NCI-H1417 (cell line): ENCODE results near the gene CSTA.
"Not testable (repeated sequence)": the region's sequence is repeated elsewhere in the genome, so short reads cannot be mapped to it uniquely, and the experiment has no call there.

Experiments
- DNase-seq, 3 experiments: peaks; one replicate each; lab custom pipeline; 2025; lab: John Stamatoyannopoulos, UW

The CSTA gene

DNA sequence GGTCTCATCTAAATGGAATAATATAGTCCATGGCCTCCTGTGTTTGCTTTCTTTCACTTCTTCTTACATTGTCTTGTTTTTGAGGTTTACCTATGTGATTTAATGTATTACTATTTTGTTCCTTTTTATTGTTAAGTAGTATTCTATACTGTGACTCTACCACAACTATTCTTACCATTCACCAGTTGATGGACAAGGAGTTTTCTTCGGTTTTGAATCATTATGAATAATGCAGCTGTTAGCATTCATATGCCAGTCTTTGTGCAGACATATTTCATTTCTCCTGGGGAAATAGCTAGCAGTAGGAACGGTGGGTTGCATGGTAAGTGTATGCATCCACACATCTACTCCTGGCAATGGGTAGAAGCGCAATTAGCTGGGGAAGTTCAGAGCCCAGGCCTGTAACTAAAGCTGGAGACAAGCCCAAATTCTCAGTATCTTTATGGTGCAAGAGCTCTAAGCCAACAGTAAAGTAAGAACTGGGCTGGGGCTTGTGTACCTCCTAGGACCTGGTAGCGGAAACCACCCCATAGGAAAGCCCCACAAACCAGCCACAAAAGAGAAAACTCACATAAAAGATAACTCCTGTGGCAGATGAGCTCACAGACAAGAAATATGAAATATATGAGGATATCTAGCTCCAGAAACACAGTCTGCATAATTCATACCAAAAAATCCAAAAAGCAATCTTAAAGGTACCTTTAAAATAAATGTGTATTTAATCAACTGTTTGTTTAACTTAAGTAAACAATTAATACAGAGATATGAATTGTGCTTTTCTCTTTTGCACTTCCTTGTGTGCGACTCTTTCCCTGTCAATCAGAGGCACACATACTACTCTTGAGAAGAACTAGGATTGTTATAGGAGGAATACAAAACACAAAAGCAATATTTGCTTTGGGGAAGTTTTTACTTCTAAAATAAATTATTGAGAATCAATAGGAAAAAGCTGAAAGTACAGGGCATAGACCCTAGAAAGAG, 2.7 kb upstream of the CSTA start:
- DNase-seq = no peak

DNA sequence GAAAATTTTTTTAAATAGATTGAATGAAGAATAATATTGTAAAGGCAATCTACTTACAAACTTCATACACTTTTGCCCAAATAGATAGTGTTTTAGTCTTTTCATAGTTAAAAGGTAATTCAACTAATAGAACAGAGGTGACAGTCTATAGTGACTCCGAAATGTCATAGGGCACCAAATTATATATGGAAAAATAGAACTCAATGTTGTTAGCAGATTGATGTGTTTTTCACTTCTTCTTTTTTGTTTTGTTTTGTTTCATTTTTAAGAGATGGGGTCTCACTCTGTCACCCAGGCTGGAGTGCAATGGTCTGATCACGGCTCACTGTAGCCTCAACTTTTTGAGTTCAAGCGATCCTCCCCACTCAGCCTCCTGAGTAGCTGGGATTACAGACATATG, 721 bp downstream of the CSTA start:
- no peak for DNase-seq

- DNase-seq = no peak
Measured at GRCh38 chr3:122331886-122332285, 6.8 kb downstream of the CSTA start.

GRCh38 chr3:122332551-122332950, 7.5 kb downstream of the CSTA start:
- DNase-seq = no peak

DNA sequence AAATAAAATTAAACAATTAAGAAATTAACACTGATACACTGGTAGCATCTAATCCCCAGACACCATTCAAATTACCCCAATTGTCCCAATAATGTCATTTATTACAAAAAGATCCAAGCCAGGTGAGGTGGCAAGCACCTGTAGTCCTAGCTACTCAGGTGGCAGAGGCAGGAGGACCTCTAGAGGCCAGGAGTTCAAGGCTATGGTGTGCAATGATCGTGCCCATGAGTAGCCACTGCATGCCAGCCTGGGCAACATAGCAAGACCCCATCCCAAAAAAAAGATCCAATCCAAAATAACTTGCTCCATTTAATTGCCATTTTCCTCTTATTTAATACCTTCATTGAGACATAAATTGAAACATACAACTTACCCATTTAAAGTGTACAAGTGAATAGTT, 17.8 kb downstream of the CSTA start:
- no peak for DNase-seq

DNA sequence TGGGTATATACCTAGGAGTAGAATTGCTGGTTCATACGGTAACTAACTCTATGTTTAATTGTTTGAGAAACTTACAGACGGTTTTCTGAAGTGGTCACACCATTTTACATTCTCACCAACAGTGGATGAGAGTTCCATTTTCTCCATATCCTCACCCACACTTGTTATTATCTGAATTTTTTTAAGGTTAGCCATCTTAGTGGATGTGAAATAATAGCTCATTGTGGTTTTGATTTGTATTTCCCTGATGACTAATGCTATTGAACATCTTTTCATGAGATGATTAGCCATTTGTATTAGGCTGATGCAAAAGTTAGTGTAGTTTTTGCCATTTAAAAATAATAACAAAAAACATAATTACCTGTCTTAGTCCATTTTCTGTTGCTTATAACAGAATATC, 18.6 kb downstream of the CSTA start:
- no peak for DNase-seq

GRCh38 chr3:122349171-122349570, 24.1 kb downstream of the CSTA start:
- DNase-seq = no peak

DNA sequence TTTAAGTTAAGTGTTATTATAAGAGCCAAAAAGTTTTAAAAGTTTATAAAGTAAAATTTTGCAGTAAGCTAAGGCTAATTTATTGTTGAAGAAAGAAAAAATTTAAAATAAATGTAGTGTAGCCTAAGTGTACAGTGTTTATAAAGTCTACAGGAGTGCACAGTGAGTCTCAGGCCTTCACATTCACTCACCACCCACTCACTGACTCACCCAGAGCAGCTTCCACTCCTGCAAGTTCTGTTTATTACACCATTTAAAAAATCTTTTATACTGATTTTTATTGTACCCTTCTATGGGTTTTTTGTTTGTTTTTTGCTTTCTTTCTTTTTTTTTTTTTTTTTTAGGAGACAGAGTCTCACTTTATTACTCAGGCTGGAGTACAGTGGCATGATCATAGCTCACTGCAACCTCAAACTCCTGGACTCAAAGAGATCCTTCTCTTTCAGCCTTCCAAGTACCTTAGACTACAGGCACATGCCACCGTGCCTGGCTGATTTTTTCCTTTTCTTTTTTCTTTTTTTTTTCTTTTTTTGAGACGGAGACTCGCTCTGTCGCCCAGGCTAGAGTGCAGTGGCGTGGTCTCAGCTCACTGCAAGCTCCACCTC, 25.9 kb downstream of the CSTA start:
- no peak for DNase-seq

GRCh38 chr3:122351612-122352011, 26.6 kb downstream of the CSTA start:
- peak in 1 of 3 experiments; percentile 29 for DNase-seq

GRCh38 chr3:122353215-122353614, 28.2 kb downstream of the CSTA start:
- DNase-seq = no peak

DNA sequence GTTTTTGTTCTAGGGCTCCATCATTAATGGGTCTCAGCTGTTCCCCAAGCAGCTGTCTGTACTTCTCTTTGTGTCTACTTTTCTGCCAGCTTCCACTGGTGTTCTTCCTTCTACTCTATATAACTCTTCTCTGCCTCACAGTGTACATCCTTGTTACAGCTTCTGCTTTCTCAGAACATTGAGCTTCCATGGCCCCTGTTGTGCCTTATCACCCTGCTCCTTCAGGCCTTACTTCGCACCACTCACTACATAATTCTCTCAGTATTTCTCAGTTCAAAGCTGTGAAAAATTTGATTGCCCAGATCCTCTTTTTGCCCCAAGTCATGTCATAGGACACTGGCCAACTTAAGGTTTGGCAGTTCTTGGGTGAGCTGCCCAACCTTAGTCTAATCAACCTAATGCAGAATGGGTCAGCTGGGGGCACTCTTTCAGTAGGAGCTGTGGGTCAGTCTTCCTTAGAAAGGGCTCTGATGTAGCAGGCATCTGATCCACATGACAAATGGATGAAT, 28.9 kb downstream of the CSTA start:
- no peak for DNase-seq

GRCh38 chr3:122355612-122356011, 30.6 kb downstream of the CSTA start:
- DNase-seq = no peak

- peak; percentile 58 to 83 (median 62) for DNase-seq
Measured at GRCh38 chr3:122356402-122356801, 31.4 kb downstream of the CSTA start.

DNA sequence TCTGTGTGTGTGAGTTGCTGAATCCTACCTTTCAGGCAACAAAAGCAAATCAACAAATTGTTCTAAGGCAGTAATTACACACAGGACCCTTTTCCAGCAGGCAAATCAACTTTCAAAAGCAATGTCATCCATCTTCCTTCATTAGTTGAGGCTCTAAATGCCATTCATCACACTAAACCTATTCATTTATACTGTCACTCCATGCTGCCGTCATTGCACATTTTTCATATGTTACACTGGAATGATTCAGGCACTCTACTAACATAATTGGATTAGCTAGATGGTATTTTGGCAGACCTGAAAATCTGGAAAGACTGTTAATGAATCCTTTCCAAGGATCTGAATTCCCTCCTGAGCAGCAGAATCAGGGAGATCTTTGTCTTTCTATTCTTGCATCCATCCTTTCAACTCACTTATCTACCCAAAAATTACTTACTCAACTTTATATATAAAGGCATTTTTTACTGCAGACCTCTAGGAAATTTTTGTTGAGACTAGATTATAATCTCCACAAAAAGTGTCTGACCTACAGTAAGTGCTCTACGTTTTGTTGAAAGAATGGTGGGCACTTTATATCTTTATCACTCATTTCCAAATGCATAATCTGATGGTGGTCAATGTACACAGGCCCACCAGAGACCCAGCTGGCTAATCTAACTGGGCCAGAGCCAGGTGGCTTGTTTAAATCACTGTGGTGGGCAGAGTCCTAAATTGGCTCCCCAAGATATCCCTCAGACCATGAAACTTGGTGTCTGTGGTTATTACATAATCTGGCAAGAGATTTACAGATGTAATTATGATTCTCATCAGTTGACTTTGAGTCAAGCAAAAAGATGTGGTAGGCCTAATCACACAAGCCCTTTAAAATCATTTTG, 33.0 kb downstream of the CSTA start:
- DNase-seq = peak in 2 of 3 experiments; percentile 14 to 75

- no peak for DNase-seq
Measured at GRCh38 chr3:122358703-122359032, 33.6 kb downstream of the CSTA start.

DNA sequence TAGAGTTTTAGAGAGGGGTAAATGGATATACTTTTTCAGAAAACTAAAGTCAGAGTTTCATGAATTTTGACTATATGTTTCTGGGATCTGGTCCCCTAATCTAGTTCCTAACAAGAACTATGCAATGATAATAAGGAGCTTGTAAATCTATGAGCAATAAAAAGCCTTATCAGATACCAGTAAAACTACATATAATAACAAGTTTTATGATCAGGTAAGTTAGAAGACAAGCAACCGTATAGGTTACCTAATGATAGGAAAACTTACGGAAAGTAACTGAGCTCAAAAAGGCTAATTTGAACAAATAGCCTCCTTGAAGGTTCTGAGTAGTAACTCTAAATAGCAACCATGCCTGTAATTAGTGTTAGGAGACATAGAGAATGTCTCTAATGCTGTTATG, 37.0 kb downstream of the CSTA start:
- no peak for DNase-seq

GRCh38 chr3:122364490-122364889, 39.4 kb downstream of the CSTA start:
- DNase-seq = no peak

DNA sequence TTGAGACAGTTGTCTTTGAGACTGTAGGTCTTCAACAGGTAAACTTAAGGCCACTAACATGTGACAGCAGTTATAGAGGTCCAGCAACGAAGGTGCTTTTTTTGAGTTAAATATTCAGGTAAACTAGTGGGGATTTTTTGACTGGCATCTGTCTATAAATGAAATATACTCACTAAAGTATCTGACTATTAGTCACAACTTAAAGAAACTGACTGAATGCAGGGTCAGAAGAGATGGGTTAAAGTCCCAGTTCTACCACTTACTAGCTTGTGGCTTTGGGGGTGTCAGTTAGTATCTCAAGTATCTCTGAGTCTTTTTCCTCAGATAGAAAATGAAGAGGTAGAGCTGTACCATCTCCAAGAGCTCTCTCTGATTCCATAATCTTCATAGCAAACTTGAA, 40.0 kb downstream of the CSTA start:
- DNase-seq = no peak

GRCh38 chr3:122365582-122366378, 40.7 kb downstream of the CSTA start:
- DNase-seq = not testable (repeated sequence)

GRCh38 chr3:122366379-122366749, 41.3 kb downstream of the CSTA start:
- no peak for DNase-seq

DNA sequence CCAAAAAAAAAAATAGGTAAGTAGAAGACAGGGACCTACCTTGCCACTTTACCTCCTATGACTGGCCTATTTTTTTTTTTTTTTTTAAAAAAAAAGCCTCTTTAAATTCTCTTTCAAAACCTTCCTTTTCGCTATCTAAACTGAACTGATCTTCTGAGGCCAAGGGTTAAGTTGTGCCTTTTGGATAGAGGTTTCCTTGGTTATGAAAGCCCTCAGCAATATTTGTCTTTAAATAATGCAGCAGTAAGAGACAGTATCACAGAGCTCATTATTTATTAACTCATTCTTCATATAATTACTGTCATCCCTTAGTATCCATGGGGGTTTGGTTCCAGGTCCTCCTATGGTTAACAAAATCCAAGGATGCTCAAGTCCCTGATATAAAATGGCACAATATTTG, 49.0 kb downstream of the CSTA start:
- DNase-seq = no peak

- DNase-seq = no peak
Measured at GRCh38 chr3:122377975-122378374, 52.9 kb downstream of the CSTA start.
